Fibroblast of skin of left biceps (primary cell): ENCODE results near the gene ARHGAP15.

Source experiments
- DNase-seq, 2 experiments: peaks; one replicate each; pipeline ENCODE4 v3.0.0-alpha.2; 2013; ENCODE audit warnings: low read depth in 2 of 2

Gene ARHGAP15

DNA sequence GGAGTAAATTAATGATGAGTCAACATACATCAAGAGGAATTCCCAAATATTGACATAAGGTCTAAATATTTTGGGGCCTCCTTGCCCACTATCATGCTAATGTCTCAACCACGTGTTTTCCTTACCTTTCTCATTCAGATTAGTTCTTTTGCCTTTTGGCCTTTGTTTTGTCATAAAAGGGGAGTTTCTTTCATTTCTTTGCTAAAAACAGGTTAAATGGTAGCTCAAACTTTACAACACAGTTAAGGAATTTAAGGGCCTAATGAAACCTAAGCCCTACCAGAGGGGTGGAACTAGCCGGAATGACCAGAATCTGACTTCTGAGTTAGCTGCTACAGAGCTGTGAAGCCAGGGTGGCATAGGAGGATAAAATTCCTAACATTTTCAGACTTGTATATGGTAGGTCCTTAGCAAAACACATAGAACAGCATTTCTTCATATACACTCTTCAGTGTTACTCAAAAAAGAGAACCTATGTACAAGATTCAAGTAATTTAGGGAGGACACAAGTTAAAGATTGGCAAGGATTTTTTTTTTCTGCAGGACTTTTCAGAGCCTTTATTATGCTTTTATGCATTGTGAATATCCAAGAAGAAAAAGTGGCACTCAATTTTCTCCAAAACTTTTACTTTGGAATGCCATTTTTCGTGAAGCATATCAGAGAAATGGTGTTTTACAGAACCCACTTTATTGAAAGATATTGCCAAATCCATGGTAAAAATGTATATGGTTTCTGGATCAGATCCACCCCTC, 633.1 kb downstream of the ARHGAP15 start:
- DNase-seq = no peak

DNA sequence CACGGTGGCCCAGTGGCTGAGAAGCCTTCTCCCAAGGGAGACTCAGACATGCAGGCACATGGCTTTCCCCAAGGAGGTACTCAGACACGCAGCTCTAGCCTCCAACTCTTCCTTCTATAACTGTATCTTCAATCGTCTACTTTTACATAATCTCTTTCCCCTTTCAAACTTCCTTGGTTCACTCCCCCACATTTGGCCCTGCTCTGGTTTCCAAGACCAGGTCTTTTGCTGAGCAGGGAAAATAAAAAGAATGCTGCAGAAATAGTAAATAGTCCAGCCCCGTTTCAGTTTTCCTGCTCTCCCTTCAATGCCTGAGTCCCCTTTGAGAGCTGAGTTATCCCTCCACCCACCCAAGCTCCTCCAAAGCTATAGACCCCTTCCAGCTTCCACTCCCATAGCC, 635.0 kb downstream of the ARHGAP15 start:
- no peak for DNase-seq

DNA sequence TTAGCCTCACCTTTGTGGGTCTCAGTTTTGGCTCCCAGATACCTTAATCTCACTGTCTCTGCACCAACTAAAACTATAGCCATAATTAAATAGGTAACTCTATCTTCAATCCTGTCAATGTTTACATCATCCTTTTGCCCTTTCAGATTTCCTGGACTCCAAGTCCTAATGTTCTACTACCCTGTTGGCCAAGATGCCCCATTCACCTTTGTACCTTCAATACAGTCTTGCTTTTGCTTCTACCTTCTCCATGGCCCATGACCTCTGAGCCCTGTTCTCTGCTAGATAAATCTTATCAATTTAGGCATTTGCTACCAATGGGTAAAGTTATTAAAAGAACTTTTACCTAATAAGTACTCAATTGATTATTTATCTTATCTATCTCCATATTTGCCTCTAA, 635.5 kb downstream of the ARHGAP15 start:
- no peak for DNase-seq

DNA sequence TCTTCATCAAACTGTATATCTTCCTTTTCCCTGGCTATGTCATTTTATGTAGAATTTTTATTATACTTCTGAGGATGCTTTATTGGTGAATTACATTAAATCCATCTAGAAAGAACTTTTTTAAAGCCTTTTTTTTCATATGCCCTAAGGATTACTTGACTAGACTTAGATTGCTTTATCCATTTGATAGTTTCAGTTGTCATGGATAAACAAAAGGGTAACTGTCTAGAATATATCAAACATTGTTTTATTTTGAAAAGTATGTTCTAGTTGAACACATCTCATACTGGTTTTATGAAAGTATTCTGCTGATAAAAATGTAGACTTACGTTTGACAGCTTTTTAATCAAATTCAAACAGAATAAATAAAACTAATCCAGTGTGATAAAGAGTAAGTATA, 639.8 kb downstream of the ARHGAP15 start:
- no peak for DNase-seq

DNA sequence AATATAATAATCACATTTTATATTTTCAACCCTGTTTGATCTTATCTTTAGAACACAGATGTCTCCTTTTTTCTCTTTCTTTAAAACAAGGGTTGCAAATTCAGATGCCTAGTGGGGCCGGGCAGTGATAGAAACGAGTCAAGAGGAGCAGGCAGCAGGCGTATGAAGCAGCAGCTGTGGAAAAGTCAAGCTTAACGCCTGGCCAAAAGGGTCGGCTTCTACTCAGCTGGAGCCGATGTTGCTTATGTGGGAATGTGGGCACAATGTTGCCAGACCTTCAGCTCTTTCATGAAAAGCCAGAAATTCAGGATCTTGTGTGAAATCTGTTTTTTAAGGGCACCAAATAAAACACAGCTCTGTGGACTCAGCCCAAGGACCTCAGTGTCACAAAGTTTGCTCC, 642.7 kb downstream of the ARHGAP15 start:
- no peak for DNase-seq

DNA sequence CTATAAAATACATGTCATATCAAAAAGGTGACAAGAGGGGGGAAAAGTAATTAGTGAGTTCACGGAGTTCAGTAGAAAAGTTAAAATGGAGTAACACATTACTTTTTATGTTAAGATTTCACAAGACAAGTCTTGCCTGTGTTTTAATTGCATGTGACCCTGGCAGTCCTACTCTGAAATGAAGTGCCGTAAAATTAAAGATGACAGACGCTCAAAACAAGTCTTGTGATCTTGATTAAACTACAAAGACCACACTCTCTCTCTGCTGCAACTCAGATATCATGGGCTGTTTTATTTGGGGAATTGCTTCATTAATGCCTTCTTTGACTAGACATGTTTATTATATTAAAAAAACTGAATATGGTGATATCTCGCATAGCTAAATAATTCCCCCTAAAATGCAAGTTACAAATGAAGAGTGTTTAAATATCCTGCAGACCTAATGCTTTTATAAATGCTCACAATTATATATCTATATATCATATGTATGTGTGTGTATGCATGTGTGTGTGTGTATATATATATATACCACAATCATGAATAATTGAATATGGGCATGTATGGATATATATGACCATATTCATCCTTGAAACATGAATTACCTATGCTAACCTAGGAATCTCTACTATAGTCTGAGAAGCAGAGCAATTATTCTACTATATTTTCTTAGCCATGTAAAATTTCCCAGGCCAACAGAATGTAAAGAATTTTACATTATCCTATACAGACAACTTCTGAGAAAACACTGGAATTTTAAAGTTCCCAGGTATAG, 647.5 kb downstream of the ARHGAP15 start:
- DNase-seq = no peak

DNA sequence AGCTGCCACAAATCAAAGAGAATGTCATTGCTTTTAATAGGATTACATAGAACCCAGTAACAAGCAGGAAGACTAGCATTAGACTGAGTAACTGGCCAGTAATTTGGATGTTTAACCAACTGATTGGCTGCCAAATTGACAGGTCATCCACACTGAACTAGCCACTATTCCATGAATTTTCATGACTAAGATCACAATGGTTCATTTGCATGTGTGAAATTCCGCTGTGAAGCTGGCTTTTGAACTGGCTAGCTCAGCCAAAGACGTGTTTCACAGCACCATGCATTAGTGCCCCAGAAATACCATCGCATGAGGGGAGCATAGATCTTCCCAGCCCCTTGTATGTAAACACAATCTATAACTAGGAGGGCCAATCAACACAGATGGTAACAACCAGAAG, 649.8 kb downstream of the ARHGAP15 start:
- no peak for DNase-seq

DNA sequence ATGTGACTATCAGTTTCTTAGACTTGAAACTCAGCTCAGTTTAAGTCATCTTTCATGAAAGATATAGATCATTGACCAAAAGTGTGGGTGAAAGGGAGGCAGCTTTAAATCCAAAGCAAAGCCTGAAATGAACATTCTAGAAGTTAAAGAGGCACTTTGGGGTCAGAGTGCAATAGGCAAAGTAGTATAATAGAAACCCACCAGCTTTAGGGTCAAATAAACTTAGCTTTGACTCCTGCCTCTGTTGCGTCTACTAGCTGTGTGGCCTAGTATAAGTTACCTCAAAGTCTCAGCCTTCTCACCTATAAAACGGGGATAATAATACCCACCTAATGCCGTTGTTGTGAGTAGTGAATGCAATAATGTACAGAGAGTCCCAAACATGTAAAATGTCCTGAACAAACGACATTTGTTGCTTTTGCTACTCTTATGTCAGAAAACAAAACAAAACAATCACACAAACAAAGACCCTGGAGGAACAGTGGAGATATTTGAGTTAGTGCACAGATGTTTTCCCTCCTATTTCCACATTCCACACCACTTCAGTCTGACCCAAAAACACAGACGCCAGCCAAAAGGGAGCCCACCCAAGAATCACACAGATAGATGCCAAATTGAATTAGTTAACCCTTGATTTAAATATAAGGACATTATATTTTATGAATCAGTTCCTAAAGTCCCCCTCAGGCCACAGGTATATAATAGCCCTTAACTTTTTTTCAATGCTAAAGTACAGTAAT, 657.0 kb downstream of the ARHGAP15 start:
- DNase-seq = no peak

DNA sequence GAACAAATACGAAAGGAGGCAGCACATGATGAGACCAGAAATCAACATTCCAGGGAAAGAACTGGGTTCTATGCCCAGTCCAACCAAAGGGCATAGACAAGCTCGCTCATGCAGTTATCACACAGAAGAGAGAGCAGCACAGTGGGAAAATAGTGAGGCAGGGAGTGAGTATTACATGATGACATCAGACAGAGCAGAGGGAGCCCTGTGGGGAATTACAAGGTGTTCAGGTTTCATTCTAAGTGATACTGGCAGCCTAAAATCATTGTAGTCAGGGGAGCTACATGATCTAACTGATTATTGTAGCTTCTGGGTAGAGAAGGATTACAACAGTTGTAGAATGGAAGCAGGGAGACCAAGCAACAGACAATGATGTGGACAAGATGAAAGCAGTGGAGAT, 658.5 kb downstream of the ARHGAP15 start:
- DNase-seq = no peak

DNA sequence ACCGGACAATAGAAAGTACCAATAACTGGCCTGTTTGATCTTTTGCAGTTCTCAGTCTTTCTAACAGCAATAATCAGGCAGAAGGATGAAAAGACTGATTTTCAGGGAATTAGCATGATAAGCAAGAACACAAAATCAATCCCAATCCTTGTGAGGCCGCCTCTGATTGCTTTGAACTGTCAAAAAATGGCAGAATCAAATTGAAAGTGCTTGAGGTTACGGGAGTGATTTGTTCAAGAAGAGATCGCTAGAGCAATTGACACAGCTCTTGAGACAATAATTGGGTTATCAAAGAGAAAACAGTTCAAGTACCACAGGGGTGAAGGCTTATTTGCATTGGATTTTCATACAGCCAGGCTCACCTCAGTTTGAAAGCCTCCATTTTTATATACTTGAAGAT, 663.4 kb downstream of the ARHGAP15 start:
- no peak for DNase-seq

DNA sequence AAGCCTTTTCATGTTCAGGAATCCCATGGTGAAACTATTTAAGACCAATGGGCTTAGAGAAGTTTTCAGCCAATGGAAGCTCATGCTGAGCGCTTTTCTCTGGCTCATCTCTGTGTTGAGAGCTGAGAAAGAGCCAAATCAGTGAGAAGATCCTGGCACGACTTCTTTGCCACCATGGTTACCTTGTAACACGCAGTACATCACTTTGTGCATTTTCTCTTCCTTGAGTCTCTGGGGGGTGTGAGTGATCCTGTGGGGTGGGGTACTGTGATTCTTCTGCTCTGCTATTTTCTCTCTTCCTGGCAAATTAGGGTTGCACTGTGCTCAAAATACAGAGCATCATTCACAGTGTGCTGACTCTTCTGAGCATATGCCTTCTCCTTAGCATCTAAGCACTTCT, 664.2 kb downstream of the ARHGAP15 start:
- no peak for DNase-seq

DNA sequence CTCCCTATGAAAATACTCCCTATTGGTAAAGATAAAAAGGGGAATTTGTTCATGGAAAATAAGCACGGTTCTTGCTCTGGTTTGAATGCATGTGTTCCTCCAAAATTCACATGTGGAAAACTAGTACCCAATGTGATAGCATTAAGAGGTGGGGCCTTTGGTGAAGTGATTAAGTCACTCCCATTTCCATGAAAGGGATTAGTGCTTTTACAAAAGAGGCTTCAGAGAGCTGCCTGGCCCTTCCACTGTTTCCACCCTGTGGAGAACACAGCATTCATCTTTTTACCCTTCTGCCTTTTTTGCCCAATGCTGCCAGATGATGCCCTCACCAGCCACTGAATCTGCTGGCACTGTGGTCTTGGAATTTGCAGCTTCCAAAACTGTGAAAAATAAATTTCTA, 666.8 kb downstream of the ARHGAP15 start:
- no peak for DNase-seq

DNA sequence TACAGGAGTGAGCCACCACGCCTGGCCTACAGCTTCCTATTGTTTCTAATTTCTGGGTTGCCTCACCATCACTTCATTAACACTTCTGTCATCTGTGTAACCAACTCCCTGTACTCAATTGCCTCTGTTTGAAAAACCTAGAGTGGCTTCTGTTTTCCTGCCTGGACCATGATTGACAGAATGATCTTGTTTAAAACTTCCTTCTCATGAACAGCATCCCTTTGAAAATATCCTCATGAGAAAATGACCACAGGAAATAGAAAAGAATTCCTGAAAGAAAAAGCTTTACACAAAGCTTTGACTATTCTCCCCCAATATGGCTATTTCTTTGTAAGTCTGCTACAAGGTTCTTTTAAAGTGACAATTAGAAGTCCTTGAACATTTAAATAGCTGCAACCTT, 672.3 kb downstream of the ARHGAP15 start:
- no peak for DNase-seq

DNA sequence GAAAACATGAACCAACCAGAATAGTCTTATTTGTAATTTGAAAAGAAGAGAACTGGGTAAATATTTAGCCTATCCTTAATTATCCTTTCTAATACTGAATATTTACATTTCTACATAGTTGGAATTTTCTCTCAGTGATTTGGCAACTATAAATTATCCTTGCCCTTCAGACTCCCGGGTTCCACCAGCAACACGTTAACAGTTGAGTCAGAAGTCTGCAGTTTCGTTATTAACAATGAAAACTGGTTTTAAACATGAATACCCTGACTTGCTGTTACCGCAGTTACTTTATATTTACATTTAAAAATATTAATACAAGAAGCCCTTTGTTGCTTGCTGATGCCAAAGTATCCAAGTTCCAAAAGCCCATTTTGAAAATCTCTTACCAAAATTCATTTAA, 673.0 kb downstream of the ARHGAP15 start:
- peak in 1 of 2 experiments; percentile 29 for DNase-seq

DNA sequence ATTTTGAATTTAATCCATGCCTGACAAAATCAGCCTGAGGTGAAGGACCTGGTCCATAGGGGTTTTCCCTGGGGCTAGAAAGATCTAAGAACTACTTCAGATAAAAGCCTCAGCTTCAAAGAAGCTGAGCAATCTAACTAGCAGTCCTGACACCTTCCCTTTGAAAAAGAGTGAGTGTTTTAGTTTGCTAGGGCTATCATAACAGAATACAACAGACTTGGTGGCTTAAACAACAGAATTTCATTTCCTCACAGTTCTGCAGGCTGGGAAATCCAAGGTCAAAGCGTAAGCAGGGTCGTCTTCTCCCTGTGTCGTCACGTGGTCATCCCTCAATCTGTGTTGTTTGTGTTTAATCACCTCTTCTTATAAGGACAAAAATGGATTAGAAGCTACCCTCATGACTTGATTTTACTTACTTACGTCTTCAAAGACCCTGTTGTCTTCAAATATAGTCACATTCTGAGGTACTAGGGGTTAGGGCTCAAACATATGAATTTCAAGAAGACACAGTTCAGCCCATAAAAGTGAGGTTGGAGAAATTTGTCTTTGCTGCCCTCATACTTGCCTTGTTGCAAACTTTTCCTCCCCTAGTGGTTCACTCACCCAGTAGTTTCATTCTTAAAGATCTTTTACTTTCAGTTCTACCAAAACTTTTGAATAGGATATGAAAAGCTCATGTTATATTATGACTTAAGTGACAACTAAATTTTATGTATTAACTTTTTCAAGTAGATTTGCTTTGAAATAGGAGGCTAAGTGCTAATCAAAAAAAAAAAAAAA, 673.8 kb downstream of the ARHGAP15 start:
- no peak for DNase-seq

DNA sequence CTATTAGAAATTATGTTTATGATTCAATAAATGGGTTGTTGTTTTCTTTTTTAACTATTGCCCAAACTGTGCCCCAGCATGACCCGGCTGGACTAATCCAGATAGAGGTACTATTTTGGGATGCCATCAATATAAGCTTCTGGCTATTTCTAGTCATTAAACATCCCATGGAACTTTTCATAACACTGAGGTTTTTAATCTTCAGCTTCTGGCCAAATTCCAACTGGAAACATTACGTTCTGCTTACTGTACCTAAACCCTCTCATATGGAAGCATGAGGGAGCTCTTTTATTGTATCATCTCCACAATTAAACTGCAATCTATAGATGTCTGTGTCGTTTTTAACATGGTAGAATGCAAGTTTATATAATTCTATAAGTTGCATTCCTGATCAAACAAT, 674.7 kb downstream of the ARHGAP15 start:
- DNase-seq = no peak

DNA sequence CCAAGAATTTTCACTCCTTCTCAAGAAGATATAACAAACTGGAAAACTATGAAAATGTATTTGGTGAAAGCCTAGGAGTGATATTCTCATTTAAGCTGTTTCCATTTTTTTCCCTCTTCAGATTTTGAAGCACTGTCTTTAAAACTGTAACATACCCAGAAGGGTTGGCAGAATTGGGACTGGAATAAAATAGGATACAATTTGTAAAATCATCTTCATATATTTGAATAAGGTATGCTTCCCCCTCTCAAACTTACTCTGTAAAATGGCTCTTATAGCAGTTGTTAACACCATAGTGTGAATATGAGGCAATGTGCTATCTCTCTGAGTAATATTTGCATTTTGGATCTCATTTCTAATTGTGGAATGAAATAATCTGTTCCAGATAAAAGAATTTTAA, 676.4 kb downstream of the ARHGAP15 start:
- no peak for DNase-seq

DNA sequence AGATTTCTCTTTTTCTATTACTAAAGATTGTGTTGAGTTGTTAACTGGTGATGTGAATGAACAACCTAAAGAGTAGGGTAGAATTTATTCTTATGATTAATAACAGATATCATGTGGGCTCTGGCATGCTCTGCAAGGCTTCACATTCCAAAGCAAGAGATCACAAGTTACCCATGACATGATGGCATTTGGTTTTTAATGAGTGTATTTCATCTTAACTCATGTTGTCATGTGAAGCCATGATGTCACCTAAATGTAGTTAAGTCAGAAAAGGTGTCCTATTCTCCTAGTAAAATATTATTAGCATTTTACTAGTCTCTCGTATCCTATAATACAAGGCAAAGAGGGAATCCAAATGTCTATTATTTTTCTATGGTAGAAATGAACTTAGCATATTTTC, 678.0 kb downstream of the ARHGAP15 start:
- peak; percentile 26 to 39 for DNase-seq

DNA sequence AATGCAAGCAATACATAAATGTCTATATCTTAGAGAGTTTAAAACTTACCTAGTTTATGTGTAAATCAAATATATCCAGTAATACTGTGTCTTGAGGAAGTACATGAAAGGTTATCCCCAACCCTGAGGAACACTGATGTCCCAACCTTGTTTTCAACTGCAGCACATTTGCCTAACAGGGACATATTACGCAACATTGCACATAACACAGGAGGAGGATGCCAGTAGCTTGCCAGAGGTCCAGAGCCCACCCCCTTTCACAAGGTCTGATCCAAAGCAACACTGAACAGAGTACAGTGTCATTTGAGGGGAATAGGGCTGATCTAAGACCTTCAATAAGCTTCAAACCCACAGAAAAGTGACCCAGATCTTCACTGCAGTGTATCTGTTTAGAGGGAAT, 678.5 kb downstream of the ARHGAP15 start:
- no peak for DNase-seq

DNA sequence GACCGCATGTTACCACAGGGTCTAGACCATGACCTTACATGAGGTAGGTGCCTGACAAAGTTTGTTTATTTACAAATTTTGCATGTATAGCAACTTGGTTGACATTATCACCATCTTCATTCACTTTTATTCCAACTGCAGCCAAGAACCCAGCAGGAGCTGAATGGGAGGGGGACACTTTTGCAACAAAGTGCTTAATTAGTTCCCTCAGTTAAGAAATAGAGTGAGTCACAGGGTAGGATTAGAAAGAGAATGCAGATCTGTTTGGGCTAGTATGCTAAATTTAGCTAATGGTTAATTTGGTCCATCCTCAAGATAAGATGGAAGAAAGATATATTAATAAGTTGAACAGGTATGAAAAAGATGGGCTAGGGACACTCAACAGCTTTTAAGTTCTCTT, 678.9 kb downstream of the ARHGAP15 start:
- no peak for DNase-seq

DNA sequence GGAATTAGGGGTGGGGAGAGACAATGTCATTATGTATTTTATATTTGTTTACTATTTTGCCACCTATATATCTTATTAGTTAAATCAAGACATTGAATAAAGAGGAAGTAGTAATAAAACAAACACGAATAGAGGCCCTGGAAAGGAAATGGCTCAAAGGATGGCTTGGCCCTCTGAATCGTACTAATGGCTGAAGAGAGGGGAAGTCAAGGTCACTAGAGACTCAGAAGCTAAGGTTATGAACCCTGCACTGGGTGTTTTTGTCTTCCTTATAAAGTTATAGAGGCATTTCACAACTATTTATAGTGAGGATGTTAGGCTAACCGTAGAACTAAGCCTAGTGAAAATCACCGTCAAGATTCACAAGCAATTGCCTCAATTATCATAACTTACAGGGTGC, 685.9 kb downstream of the ARHGAP15 start:
- no peak for DNase-seq

DNA sequence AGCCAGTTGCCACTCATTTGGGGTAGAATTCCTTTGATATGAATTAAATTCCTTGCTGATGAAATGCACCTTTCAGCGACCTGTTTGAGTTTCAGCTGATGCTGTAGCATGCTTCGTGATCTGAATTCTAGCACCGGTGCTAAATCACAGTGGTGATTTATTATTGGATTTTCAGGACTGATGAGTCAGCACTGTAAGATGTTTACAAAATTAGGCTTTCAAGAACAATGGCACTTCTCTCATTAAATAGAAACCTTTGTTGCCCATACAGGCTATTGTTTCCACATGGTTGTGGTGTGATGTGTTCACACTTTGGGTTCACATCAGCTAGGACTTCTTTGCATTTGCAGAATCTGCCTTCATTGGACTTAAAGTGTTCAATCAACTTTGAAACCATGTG, 687.7 kb downstream of the ARHGAP15 start:
- DNase-seq = no peak
